ENCODE measurements around the gene ARHGAP22.

DNA sequence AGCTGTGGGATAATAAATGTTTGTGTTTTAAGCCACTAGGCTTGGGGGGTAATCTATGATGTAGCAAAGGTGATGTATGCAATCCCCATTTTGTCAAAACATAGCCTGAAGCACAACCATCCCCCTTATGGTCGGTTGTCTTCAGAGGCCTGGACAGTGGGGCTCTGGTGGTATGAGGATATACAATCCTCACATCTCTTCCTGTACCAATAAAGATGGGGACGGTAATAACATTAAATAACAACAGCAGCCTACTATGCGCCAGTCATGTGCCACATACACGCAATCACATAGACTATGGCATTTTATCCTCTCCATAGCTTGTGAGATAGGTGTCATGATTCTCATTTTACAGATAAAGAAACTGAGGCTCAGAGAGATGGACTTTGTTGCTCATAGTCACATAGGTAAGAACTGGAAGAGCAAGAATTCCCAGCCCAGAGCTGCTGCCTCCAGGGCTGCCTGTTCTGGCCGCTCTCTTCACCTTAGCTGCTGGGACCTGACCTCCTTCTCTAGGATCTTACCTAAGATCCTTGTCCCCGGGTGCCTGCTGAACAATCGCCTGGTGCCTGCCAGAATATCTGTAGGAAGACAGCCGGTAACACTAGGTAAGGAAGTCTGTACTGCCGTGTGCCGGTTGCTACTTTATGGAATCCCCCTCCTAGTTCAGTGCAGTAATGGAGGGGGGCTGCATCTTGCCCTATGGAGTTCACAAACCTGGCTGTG, 108.6 kb downstream of the ARHGAP22 start:
- TF ChIP-seq, protein P1, sequence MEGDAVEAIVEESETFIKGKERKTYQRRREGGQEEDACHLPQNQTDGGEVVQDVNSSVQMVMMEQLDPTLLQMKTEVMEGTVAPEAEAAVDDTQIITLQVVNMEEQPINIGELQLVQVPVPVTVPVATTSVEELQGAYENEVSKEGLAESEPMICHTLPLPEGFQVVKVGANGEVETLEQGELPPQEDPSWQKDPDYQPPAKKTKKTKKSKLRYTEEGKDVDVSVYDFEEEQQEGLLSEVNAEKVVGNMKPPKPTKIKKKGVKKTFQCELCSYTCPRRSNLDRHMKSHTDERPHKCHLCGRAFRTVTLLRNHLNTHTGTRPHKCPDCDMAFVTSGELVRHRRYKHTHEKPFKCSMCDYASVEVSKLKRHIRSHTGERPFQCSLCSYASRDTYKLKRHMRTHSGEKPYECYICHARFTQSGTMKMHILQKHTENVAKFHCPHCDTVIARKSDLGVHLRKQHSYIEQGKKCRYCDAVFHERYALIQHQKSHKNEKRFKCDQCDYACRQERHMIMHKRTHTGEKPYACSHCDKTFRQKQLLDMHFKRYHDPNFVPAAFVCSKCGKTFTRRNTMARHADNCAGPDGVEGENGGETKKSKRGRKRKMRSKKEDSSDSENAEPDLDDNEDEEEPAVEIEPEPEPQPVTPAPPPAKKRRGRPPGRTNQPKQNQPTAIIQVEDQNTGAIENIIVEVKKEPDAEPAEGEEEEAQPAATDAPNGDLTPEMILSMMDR (conservative IDR thresholded peaks at IDR 0.05 in 1 of 2, IDR thresholded peaks at IDR 0.05 in 1 of 2; ENCODE audit: extremely low read depth in 1 of 2, insufficient read depth in 1 of 2, low read depth in 1 of 2, low read length in 2 of 2) = no peak
- no peak for TF ChIP-seq EZH2 (IDR thresholded peaks at IDR 0.05; ENCODE audit: borderline replicate concordance, low read length)
